NCI-H2107 treated with DMSO at 0.1 percent for 48 hours (cell line): ENCODE measurements around the gene DNAJB8.

Experiments
- DNase-seq: peaks from one replicate; lab custom pipeline; 2025; ENCODE audit not compliant: unreplicated experiment; lab: John Stamatoyannopoulos, UW

DNAJB8 gene

GRCh38 chr3:128483657-128484403, 17.1 kb upstream of the DNAJB8 start:
- no peak for DNase-seq

GRCh38 chr3:128482666-128483656, 16.3 kb upstream of the DNAJB8 start:
- no peak for DNase-seq

GRCh38 chr3:128482175-128482574, 15.5 kb upstream of the DNAJB8 start:
- DNase-seq = no peak

GRCh38 chr3:128481438-128481942, 14.8 kb upstream of the DNAJB8 start:
- DNase-seq = peak; percentile 46

- DNase-seq = no peak
These were observed 14.2 kb upstream of the DNAJB8 start for GRCh38 chr3:128480717-128481437.

GRCh38 chr3:128480278-128480677, 13.6 kb upstream of the DNAJB8 start:
- no peak for DNase-seq

GRCh38 chr3:128479558-128480086, 12.9 kb upstream of the DNAJB8 start:
- DNase-seq = no peak

- no peak for DNase-seq
These were observed 12.2 kb upstream of the DNAJB8 start for GRCh38 chr3:128478576-128479506.

GRCh38 chr3:128476659-128477058, 10.0 kb upstream of the DNAJB8 start:
- DNase-seq = no peak

GRCh38 chr3:128475355-128475754, 8.7 kb upstream of the DNAJB8 start:
- no peak for DNase-seq

- no peak for DNase-seq
These were observed 7.0 kb upstream of the DNAJB8 start for GRCh38 chr3:128473737-128474136.

- peak; percentile 35 for DNase-seq
These were observed 6.5 kb upstream of the DNAJB8 start for GRCh38 chr3:128473180-128473519.

GRCh38 chr3:128472449-128473179, 5.9 kb upstream of the DNAJB8 start:
- no peak for DNase-seq

GRCh38 chr3:128471720-128472119, 5.0 kb upstream of the DNAJB8 start:
- no peak for DNase-seq

GRCh38 chr3:128471110-128471509, 4.4 kb upstream of the DNAJB8 start:
- no peak for DNase-seq

- no peak for DNase-seq
These were observed 3.6 kb upstream of the DNAJB8 start for GRCh38 chr3:128470134-128470899.

- no peak for DNase-seq
These were observed 2.9 kb upstream of the DNAJB8 start for GRCh38 chr3:128469556-128469955.

GRCh38 chr3:128468791-128469527, 2.3 kb upstream of the DNAJB8 start:
- no peak for DNase-seq
